Gastroesophageal sphincter (tissue), 3 donors: ENCODE data around the gene SARS1.

Source experiments
- CTCF ChIP-seq, 4 experiments: fragments of 200-600 bp in 2 of 4; fragments of 450-650 bp in 2 of 4; sonication (generic) in 1 of 4; IDR thresholded peaks; one replicate each; pipeline ENCODE4 v1.5.1; 2017 to 2019; ENCODE audit warnings: antibody characterized with exemption in 4 of 4, mild to moderate bottlenecking in 2 of 4, moderate library complexity in 2 of 4
- POLR2A ChIP-seq, 2 donors: fragments of 450-650 bp; IDR thresholded peaks; one replicate each; pipeline ENCODE4 v1.6.1; 2017; ENCODE audit warnings: antibody characterized with exemption in 2 of 2, mild to moderate bottlenecking in 2 of 2, moderate library complexity in 1 of 2
- POLR2AphosphoS5 ChIP-seq: sonication (generic); formaldehyde crosslinking; IDR thresholded peaks from one replicate; pipeline ENCODE4 v1.6.1; 2017; ENCODE audit warnings: antibody characterized with exemption

GRCh38 chr1:109258481-109259466 lies 45.1 kb downstream of the SARS1 start:
- TF ChIP-seq POLR2AphosphoS5 (no peak), CTCF (IDR thresholded peaks at IDR 0.05) (no peak), POLR2A (IDR thresholded peaks at IDR 0.05) (no peak)
